Activated naive CD4-positive, alpha-beta T cell treated with anti-CD3 and anti-CD28 coated beads, Interleukin-2, amount 50 U/mL, for 72 hours (primary cell): ENCODE results near the gene SCUBE1. TPM values are rescaled to one million over a fixed set of nuclear protein-coding genes. Genes with fewer than 3 reads are reported as not detected.

ENCODE experiments used
- ATAC-seq, 2 donors: fragments of 150-1000 bp; cut with Tn5 transposase; 2 replicates each; pipeline ENCODE4 v1.10.0; 2021; ENCODE audit warnings: mild to moderate bottlenecking in 2 of 2, moderate library complexity in 2 of 2
- DNase-seq, 2 donors: peaks; one replicate each; pipeline ENCODE4 v3.0.0; 2021 to 2022; ENCODE audit warnings: low spot score in 2 of 2
- H3K27ac Mint-ChIP-seq, 2 donors: one replicate each; pipeline ENCODE4 v1.8.0; 2022; ENCODE audit warnings: mild to moderate bottlenecking in 2 of 2, mixed read lengths in 2 of 2
- H3K36me3 Mint-ChIP-seq, 2 donors: one replicate each; pipeline ENCODE4 v1.8.0; 2022; ENCODE audit warnings: mixed read lengths in 2 of 2
- H3K9me3 Mint-ChIP-seq, 2 donors: one replicate each; pipeline ENCODE4 v1.8.0; 2022; ENCODE audit warnings: mixed read lengths in 2 of 2
- total RNA-seq, 2 donors: library from RNA; stranded (reverse); gene quantifications; one replicate each; pipeline ENCODE4 v1.2.3, GENCODE V29; 2022

Gene SCUBE1
- total RNA-seq, 2 donors from 2014 or later = 0.39 TPM; not detected in 1

GRCh38 chr22:43152003-43152356 is 191.2 kb downstream of the SCUBE1 start:
- DNase-seq (no peak), ATAC-seq (peak; percentile 28 to 47)
- Mint-ChIP-seq H3K36me3 (peaks cover 0 to 7% of the 10 kb centered on the region in 2 donors), H3K9me3 (no peaks in the 10 kb centered on the region), H3K27ac (peak overlapping the region; percentile 65 to 78)

- H3K27ac Mint-ChIP-seq = peak within 1 kb of the TSS; percentile 78 to 96
- peak; percentile 77 to 78 for ATAC-seq
- DNase-seq = peak; percentile 67 to 69
- H3K36me3 Mint-ChIP-seq = peaks cover 0 to 7% of the 10 kb centered on the region in 2 donors
- no peaks in the 10 kb centered on the region for H3K9me3 Mint-ChIP-seq
These were observed 191.7 kb downstream of the SCUBE1 start, which contains the start of gene TSPO for GRCh38 chr22:43151251-43152002. TSPO (plus strand) TSS chr22:43151559; CDS start chr22:43159239, 7,680 bp downstream.

DNA sequence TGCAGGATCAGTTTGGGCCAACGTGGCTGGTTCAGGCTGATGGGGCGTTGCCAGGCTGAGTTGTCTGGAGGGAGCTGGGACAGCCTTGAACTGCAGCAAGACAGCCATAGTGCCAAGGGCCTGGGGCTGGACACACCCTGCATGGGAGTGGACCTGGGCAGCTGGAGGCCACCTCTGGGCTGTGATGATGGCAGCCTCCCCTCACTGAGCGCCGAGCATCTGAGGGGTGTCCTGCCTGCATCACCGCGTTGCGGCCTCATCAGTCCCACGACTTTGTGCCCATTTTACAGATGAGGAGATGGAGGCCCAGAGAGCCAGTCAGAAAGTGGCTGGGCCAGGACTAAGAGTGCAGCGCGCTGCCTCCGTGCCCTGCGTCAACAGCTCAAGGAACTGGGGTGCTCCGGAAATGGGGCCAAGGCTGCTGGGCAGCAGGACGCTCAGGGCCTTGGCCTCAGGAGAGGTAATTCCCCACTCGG is 192.4 kb downstream of the SCUBE1 start:
- H3K27ac Mint-ChIP-seq = peak overlapping the region; percentile 78 to 96
- DNase-seq (no peak), ATAC-seq (peak in 1 of 2 donors; percentile 4)
- no peaks in the 10 kb centered on the region for H3K9me3 Mint-ChIP-seq
- peaks cover 0 to 7% of the 10 kb centered on the region in 2 donors for H3K36me3 Mint-ChIP-seq

DNA sequence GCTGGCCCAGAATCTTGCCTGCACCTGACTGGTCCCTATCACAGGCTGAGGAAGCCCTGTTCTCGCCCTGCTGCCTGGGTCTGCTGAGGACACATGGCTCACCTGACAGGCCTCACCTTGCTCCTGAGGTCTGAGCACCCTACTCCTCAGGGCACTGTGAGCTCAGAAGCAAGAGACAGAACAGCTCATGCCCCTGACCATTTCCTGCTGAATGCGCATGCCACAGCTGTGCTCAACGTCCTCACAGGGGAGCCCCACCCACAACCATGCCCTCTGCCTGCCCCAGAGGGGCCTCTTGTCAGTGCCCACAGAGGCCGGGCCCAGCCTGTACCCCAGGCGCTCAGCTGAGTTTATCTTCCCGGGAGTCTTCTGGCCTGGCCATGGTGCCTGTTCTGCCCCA is 194.6 kb downstream of the SCUBE1 start:
- no peak for ATAC-seq
- Mint-ChIP-seq H3K36me3 (peaks cover 4 to 7% of the 10 kb centered on the region in 2 donors), H3K9me3 (no peaks in the 10 kb centered on the region), H3K27ac (peak overlapping the region in 1 of 2 donors; percentile 72)
- DNase-seq = no peak

GRCh38 chr22:43147821-43148220 is 195.4 kb downstream of the SCUBE1 start:
- no peak for DNase-seq
- Mint-ChIP-seq H3K36me3 (peaks cover 7 to 9% of the 10 kb centered on the region in 2 donors), H3K27ac (peak overlapping the region; percentile 45 to 46), H3K9me3 (no peaks in the 10 kb centered on the region)
- no peak for ATAC-seq

Other genes starting within 250 kb of the SCUBE1 start
- gene BIK, start 232.6 kb downstream of the SCUBE1 start, total RNA-seq = 1 to 10 TPM in 1 of 2 donors, under 1 TPM in 1; 0.98 to 1.4 TPM
- 10 to 100 TPM in 1 of 2 donors, 1 to 10 TPM in 1; 6.0 to 19.4 TPM for gene MCAT, start 200.0 kb downstream of the SCUBE1 start, total RNA-seq
- 100 to 1,000 TPM; 145 to 159 TPM for gene TSPO, start 191.8 kb downstream of the SCUBE1 start, total RNA-seq
- 10 to 100 TPM; 34.3 to 75.0 TPM for gene TTLL12, start 156.2 kb downstream of the SCUBE1 start, total RNA-seq
- gene MPPED1, start 68.6 kb upstream of the SCUBE1 start, total RNA-seq = not detected